Upper lobe of left lung (tissue), 6 donors: ENCODE data around the gene UCHL5. TPM values are rescaled to one million over a fixed set of nuclear protein-coding genes. Genes with fewer than 3 reads are reported as not detected.
"Not testable (repeated sequence)": the region's sequence is repeated elsewhere in the genome, so short reads cannot be mapped to it uniquely, and the experiment has no call there.

Source experiments
- ATAC-seq, 2 donors: fragments of 200-7000 bp; cut with Tn5 transposase; one replicate each; pipeline ENCODE4 v1.9.1; 2022; ENCODE audit warnings: mild to moderate bottlenecking in 2 of 2, moderate library complexity in 2 of 2; ENCODE audit not compliant: low FRiP score in 2 of 2
- DNase-seq, 2 donors: peaks; one replicate each; pipeline ENCODE4 v3.0.0-alpha.2; 2019 to 2020
- H3K27ac ChIP-seq, 4 donors: fragments of 200-600 bp; sonication (generic); one replicate each; pipeline ENCODE4 v1.5.1; 2016 to 2019
- H3K27me3 ChIP-seq, 4 donors: fragments of 200-600 bp; sonication (generic); one replicate each; pipeline ENCODE4 v1.5.1; 2017 to 2019
- H3K36me3 ChIP-seq, 4 donors: fragments of 200-600 bp; sonication (generic); one replicate each; pipeline ENCODE4 v1.5.1; 2016 to 2019
- H3K4me1 ChIP-seq, 4 donors: fragments of 200-600 bp; sonication (generic); one replicate each; pipeline ENCODE4 v1.5.1; 2018 to 2019
- H3K4me3 ChIP-seq, 4 donors: fragments of 200-600 bp; sonication (generic); one replicate each; pipeline ENCODE4 v1.5.1; 2017 to 2019; ENCODE audit warnings: mild to moderate bottlenecking in 2 of 4, moderate library complexity in 1 of 4
- H3K9me3 ChIP-seq, 4 donors: fragments of 200-600 bp; sonication (generic); one replicate each; pipeline ENCODE4 v1.5.1; 2018 to 2019
- CTCF ChIP-seq, 6 experiments: fragments of 450-650 bp in 4 of 6; fragments of 200-600 bp in 2 of 6; sonication (generic) in 2 of 6; IDR thresholded peaks; one replicate each; pipeline ENCODE4 v1.5.1; 2016 to 2019; ENCODE audit warnings: antibody characterized with exemption in 6 of 6
- EP300 ChIP-seq, 4 donors: sonication (generic); formaldehyde crosslinking; IDR thresholded peaks; one replicate each; pipeline ENCODE4 v1.5.1; 2017; ENCODE audit warnings: antibody characterized with exemption in 4 of 4, control low read depth in 2 of 4
- POLR2A ChIP-seq, 4 donors: fragments of 450-650 bp; IDR thresholded peaks; one replicate each; pipeline ENCODE4 v1.5.1; 2016 to 2017; ENCODE audit warnings: antibody characterized with exemption in 4 of 4, mild to moderate bottlenecking in 2 of 4
- POLR2AphosphoS5 ChIP-seq, 2 donors: sonication (generic); formaldehyde crosslinking; IDR thresholded peaks; one replicate each; pipeline ENCODE4 v1.5.1; 2017; ENCODE audit warnings: antibody characterized with exemption in 2 of 2
- WGBS, 2 donors: methylation state at CpG; one replicate each; pipeline ENCODE4 v1.1.5; 2017 to 2018; 5-methylcytosine and 5-hydroxymethylcytosine counted together
- total RNA-seq, 6 donors: library from RNA; depleted of rRNA in 4 of 6; stranded (reverse); fragments of >200 nt in 4 of 6; gene quantifications; one replicate each; pipeline versions ENCODE4 v1.1.0 to v1.2.1, GENCODE V29; 2016 to 2021
- donor health status: DM: no; HTN: no; CAD: no; lungs with moderate emphysema.
- donor health status: DM: no; HTN: yes; CAD: no; lungs with severe emphysema.

UCHL5 gene
- total RNA-seq, 6 donors from 2014 or later = 24.9 to 49.8 (median 36.4) TPM

- no peaks in the 10 kb centered on the region for H3K36me3 ChIP-seq
- 95 to 98% methylated on average over 5 of the region's 5 CpGs for WGBS, 2 donors
- no peak overlapping the region for H3K4me3 ChIP-seq
- no peaks in the 10 kb centered on the region for H3K9me3 ChIP-seq
- no peaks in the 10 kb centered on the region for H3K4me1 ChIP-seq
- DNase-seq (no peak), ATAC-seq (no peak)
- TF ChIP-seq POLR2AphosphoS5 (IDR thresholded peaks at IDR 0.05) (no peak), CTCF (IDR thresholded peaks at IDR 0.05) (no peak), EP300 (IDR thresholded peaks at IDR 0.05) (no peak), POLR2A (IDR thresholded peaks at IDR 0.05) (no peak)
- H3K27ac ChIP-seq = no peak overlapping the region
- H3K27me3 ChIP-seq = no peaks in the 10 kb centered on the region
Observed at GRCh38 chr1:193005785-193006184, 53.4 kb downstream of the UCHL5 start.

- WGBS, 2 donors = 93 to 100% methylated on average over 1 of the region's 1 CpG
- ATAC-seq (no peak), DNase-seq (no peak)
- H3K36me3 ChIP-seq = peaks cover 0 to 7% (median 2%) of the 10 kb centered on the region in 4 donors
- H3K27me3 ChIP-seq = no peaks in the 10 kb centered on the region
- no peak overlapping the region for H3K4me3 ChIP-seq
- no peak overlapping the region for H3K27ac ChIP-seq
- TF ChIP-seq POLR2AphosphoS5 (IDR thresholded peaks at IDR 0.05) (no peak), EP300 (IDR thresholded peaks at IDR 0.05) (no peak), CTCF (IDR thresholded peaks at IDR 0.05) (peak in 5 of 6 experiments; percentile 6 to 26 (median 14)), POLR2A (IDR thresholded peaks at IDR 0.05) (no peak)
- no peaks in the 10 kb centered on the region for H3K4me1 ChIP-seq
- no peaks in the 10 kb centered on the region for H3K9me3 ChIP-seq
Observed at GRCh38 chr1:192998536-192998935, 60.6 kb downstream of the UCHL5 start.

GRCh38 chr1:192994141-192994540, 65.0 kb downstream of the UCHL5 start:
- WGBS, 2 donors = 97 to 98% methylated on average over 7 of the region's 7 CpGs
- Histone ChIP-seq H3K4me1 (no peaks in the 10 kb centered on the region), H3K36me3 (peaks cover 0 to 7% (median 2%) of the 10 kb centered on the region in 4 donors), H3K9me3 (no peaks in the 10 kb centered on the region), H3K27ac (no peak overlapping the region), H3K4me3 (no peak overlapping the region), H3K27me3 (no peaks in the 10 kb centered on the region)
- ATAC-seq (no peak), DNase-seq (no peak)
- TF ChIP-seq CTCF (IDR thresholded peaks at IDR 0.05) = no peak
- no peak for TF ChIP-seq POLR2AphosphoS5 (IDR thresholded peaks at IDR 0.05)
- TF ChIP-seq EP300 (IDR thresholded peaks at IDR 0.05) = no peak
- TF ChIP-seq POLR2A (IDR thresholded peaks at IDR 0.05) = no peak

GRCh38 chr1:192993426-192994085, 65.6 kb downstream of the UCHL5 start:
- Histone ChIP-seq H3K4me1 (no peaks in the 10 kb centered on the region), H3K9me3 (no peaks in the 10 kb centered on the region), H3K4me3 (no peak overlapping the region), H3K36me3 (peaks cover 0 to 7% (median 2%) of the 10 kb centered on the region in 4 donors), H3K27ac (no peak overlapping the region), H3K27me3 (no peaks in the 10 kb centered on the region)
- WGBS, 2 donors = 93 to 97% methylated on average over 10 of the region's 10 CpGs
- TF ChIP-seq EP300 (IDR thresholded peaks at IDR 0.05) (no peak), POLR2A (IDR thresholded peaks at IDR 0.05) (no peak), POLR2AphosphoS5 (IDR thresholded peaks at IDR 0.05) (no peak), CTCF (IDR thresholded peaks at IDR 0.05) (no peak)
- no peak for DNase-seq
- ATAC-seq = no peak

GRCh38 chr1:192986748-192987334, 72.3 kb downstream of the UCHL5 start:
- not testable (repeated sequence) for H3K27me3 ChIP-seq, H3K4me3 ChIP-seq, ATAC-seq, H3K36me3 ChIP-seq, H3K4me1 ChIP-seq, H3K9me3 ChIP-seq, H3K27ac ChIP-seq
- WGBS, 2 donors = 94 to 98% methylated on average over 7 to 32 of the region's 38 CpGs
- peak in 1 of 2 donors; percentile 69 for DNase-seq
